ENCODE results near the gene NIPBL. TPM values are rescaled to one million over a fixed set of nuclear protein-coding genes. Genes with fewer than 3 reads are reported as not detected.
A peak's percentile ranks its signal among the peaks of the same experiment; 100 is the strongest.

The NIPBL gene
- total and polyA plus RNA-seq, 7 donors: 7.6 to 66.4 (median 53.5) TPM

DNA sequence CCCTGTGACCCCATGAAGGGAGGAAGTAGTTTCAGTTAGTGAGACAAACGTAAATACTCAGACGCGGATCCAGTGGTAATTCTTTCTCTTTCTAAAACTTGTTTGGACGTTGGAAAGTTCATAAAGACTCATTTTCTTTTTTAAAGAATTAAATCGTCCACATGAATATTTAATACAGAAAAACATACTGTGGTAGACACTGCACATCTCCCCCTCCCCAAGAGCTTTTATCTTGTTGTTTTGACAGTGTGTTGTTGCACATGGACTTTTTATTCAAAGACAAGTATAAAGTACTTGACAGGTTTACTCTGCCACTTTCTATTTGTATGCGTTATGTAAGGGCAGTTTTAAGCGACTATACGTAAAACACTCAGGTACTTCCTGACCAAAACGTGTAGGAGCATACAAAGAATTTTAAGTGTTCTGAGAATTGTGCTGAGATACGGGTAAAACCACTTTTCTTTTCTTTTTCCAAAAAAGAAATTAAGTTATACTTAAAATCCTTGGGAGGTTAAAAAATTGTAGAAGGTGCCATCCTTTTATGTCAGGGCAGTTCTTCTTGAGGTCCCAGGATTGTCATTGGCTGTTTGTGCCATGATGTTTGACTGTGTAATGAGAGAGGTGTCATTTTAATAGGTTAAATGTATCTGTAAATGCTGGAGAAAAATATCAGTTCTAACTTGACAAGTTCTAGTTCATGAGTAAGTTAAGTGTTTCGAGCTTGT lies 1.3 kb downstream of the NIPBL start:
- WGBS, 2 donors: 0% methylated on average over 11 of the region's 11 CpGs
- Histone ChIP-seq H3K27me3 (no peaks in the 10 kb centered on the region), H3K27ac (peak overlapping the region; percentile 93 to 98 (median 96)), H3K36me3 (no peaks in the 10 kb centered on the region), H3K4me1 (peaks cover 0 to 69% (median 60%) of the 10 kb centered on the region in 4 donors), H3K4me3 (peak overlapping the region; percentile 68 to 90 (median 84)), H3K9me3 (no peaks in the 10 kb centered on the region)
- DNase-seq: no peak
- intact Hi-C loops (cut with DNase I): loop anchor here (2.0 to 10.0 kb wide), 7 partner anchors 61 to 959 kb away; partner anchors contain the start of genes NUP155 and WDR70
- no peak for TF ChIP-seq EP300 (IDR thresholded peaks at IDR 0.05)
- no peak for TF ChIP-seq POLR2A (IDR thresholded peaks at IDR 0.05)
- no peak for TF ChIP-seq POLR2AphosphoS5 (IDR thresholded peaks at IDR 0.05)
- TF ChIP-seq, protein P1, sequence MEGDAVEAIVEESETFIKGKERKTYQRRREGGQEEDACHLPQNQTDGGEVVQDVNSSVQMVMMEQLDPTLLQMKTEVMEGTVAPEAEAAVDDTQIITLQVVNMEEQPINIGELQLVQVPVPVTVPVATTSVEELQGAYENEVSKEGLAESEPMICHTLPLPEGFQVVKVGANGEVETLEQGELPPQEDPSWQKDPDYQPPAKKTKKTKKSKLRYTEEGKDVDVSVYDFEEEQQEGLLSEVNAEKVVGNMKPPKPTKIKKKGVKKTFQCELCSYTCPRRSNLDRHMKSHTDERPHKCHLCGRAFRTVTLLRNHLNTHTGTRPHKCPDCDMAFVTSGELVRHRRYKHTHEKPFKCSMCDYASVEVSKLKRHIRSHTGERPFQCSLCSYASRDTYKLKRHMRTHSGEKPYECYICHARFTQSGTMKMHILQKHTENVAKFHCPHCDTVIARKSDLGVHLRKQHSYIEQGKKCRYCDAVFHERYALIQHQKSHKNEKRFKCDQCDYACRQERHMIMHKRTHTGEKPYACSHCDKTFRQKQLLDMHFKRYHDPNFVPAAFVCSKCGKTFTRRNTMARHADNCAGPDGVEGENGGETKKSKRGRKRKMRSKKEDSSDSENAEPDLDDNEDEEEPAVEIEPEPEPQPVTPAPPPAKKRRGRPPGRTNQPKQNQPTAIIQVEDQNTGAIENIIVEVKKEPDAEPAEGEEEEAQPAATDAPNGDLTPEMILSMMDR (IDR thresholded peaks at IDR 0.05): no peak

DNA sequence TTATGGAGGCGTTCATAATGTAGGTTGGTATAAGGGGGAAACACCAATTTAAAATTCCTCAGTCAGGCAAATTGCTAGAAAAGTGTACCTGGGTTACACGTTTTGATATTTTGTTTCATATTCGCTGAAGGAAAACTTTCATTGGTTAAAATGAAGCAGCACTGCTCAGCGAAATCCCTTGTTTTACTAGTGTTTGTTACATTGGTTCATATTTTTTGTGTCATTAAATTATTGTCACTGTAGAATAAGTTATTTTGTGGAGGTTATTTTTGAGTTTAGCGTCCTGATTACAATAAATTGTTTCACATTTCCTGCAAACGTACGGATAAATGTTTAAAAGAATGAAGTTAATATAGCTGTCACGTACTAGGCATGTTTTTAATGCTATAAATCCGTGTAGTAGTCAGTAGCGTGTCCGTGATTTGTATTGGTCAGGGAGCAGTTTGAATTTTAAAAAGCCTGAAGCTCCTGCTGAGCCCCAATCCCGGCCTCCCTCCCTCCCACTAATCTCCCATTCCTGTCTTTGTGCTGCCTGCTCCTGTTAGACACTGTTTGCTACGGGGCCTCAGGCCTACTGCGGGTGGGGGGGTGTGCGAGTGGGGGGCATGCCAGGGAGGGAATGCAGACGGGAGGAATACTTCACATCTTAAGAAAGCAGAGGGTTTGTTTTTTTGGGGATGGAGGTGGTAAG lies 2.0 kb downstream of the NIPBL start:
- Histone ChIP-seq H3K27me3 (no peaks in the 10 kb centered on the region), H3K36me3 (no peaks in the 10 kb centered on the region), H3K27ac (peak overlapping the region; percentile 93 to 98 (median 96)), H3K9me3 (no peaks in the 10 kb centered on the region), H3K4me1 (peaks cover 0 to 72% (median 61%) of the 10 kb centered on the region in 4 donors), H3K4me3 (peak overlapping the region; percentile 68 to 90 (median 84))
- TF ChIP-seq EP300 (IDR thresholded peaks at IDR 0.05): no peak
- TF ChIP-seq POLR2AphosphoS5 (IDR thresholded peaks at IDR 0.05): no peak
- TF ChIP-seq, protein P1 (IDR thresholded peaks at IDR 0.05): no peak
- TF ChIP-seq POLR2A (IDR thresholded peaks at IDR 0.05): no peak
- intact Hi-C loops (cut with DNase I): loop anchor here (2.0 to 10.0 kb wide), 6 partner anchors 66 to 959 kb away; partner anchors contain the start of genes NUP155 and WDR70
- 2 to 3% methylated on average over 16 of the region's 16 CpGs for WGBS, 2 donors
- DNase-seq: peak; percentile 58

- H3K4me3 ChIP-seq: peak overlapping the region in 3 of 4 donors; percentile 68 to 88 (median 79)
- no peaks in the 10 kb centered on the region for H3K27me3 ChIP-seq
- H3K9me3 ChIP-seq: no peaks in the 10 kb centered on the region
- no peak for DNase-seq
- H3K36me3 ChIP-seq: no peaks in the 10 kb centered on the region
- peak overlapping the region; percentile 93 to 98 (median 96) for H3K27ac ChIP-seq
- TF ChIP-seq POLR2A (IDR thresholded peaks at IDR 0.05): no peak
- peaks cover 0 to 71% (median 56%) of the 10 kb centered on the region in 4 donors for H3K4me1 ChIP-seq
- 18 to 44% methylated on average over 2 of the region's 2 CpGs for WGBS, 2 donors
- intact Hi-C loops (cut with DNase I): loop anchor here (2.0 to 10.0 kb wide), 6 partner anchors 65 to 958 kb away; partner anchors contain the start of genes NUP155 and WDR70
These were observed 2.9 kb downstream of the NIPBL start for GRCh38 chr5:36879274-36880033.

GRCh38 chr5:36880761-36881160 lies 4.2 kb downstream of the NIPBL start:
- Histone ChIP-seq H3K36me3 (peaks cover 0 to 4% (median 0%) of the 10 kb centered on the region in 4 donors), H3K9me3 (no peaks in the 10 kb centered on the region), H3K27me3 (no peaks in the 10 kb centered on the region), H3K27ac (peak overlapping the region in 2 of 4 donors; percentile 96 to 98), H3K4me1 (peaks cover 0 to 73% (median 54%) of the 10 kb centered on the region in 4 donors), H3K4me3 (no peak overlapping the region)
- TF ChIP-seq, protein P1 (IDR thresholded peaks at IDR 0.05): no peak
- TF ChIP-seq EP300 (IDR thresholded peaks at IDR 0.05) (no peak), POLR2AphosphoS5 (IDR thresholded peaks at IDR 0.05) (no peak), POLR2A (IDR thresholded peaks at IDR 0.05) (no peak)
- intact Hi-C loops (cut with DNase I): no loop called here
- WGBS, 2 donors: 17 to 27% methylated on average over 3 of the region's 3 CpGs
- no peak for DNase-seq
